DMS 273 (cell line): ENCODE data around the gene PERCC1.
"Not testable (repeated sequence)": the region's sequence is repeated elsewhere in the genome, so short reads cannot be mapped to it uniquely, and the experiment has no call there.

Experiments
- DNase-seq: peaks from one replicate; lab custom pipeline; 2025; ENCODE audit not compliant: unreplicated experiment; lab: John Stamatoyannopoulos, UW

PERCC1 gene

DNA sequence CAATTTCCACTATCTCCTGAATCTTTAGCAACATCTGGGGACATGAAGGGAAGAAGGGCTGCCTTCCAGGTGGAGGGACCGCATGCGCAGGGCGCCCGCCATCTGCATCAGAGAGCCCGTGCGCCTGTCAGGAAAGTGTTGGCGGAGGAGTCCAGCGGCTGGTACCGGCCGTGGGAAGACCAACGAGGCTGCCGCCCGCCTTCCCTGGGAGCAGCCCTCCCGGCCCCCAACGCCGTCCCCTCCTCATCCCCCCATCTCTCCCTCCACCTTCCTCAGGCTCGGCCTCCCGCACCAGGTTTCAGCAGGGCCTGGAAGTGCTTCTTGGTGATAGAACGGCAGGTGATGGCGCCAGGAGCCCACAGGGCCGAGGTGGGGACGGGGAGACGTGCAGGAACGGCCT is 35.2 kb downstream of the PERCC1 start:
- DNase-seq, result no peak

- DNase-seq, result no peak
Measured at GRCh38 chr16:1466968-1467521, 36.2 kb downstream of the PERCC1 start.

DNA sequence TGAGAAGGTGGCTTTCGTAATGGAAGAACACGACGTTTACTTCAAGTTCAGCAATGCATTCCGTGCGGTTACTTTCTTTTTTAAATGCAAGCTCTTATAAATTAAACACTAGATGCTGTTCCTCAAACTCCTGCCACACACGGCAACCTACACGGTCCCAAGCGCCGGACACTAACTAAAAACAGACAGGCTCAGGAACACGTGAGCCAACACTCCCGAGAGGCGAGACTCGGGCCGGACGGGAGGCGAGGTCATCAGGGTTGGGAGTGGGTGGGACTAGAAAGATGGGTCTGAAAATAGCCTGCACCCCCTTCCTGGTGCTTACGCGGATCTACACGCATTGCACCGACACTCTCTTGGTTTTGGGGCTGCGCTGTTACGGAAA is 37.5 kb downstream of the PERCC1 start:
- no peak for DNase-seq

GRCh38 chr16:1469141-1469540 is 38.3 kb downstream of the PERCC1 start:
- not testable (repeated sequence) for DNase-seq

- DNase-seq, result no peak
Measured at GRCh38 chr16:1469693-1470201, 38.9 kb downstream of the PERCC1 start.

- DNase-seq, result no peak
Measured at GRCh38 chr16:1470481-1471251, 39.8 kb downstream of the PERCC1 start.

- no peak for DNase-seq
Measured at GRCh38 chr16:1471569-1472194, 40.8 kb downstream of the PERCC1 start.

- DNase-seq, result no peak
Measured at GRCh38 chr16:1472974-1473373, 42.1 kb downstream of the PERCC1 start.

DNA sequence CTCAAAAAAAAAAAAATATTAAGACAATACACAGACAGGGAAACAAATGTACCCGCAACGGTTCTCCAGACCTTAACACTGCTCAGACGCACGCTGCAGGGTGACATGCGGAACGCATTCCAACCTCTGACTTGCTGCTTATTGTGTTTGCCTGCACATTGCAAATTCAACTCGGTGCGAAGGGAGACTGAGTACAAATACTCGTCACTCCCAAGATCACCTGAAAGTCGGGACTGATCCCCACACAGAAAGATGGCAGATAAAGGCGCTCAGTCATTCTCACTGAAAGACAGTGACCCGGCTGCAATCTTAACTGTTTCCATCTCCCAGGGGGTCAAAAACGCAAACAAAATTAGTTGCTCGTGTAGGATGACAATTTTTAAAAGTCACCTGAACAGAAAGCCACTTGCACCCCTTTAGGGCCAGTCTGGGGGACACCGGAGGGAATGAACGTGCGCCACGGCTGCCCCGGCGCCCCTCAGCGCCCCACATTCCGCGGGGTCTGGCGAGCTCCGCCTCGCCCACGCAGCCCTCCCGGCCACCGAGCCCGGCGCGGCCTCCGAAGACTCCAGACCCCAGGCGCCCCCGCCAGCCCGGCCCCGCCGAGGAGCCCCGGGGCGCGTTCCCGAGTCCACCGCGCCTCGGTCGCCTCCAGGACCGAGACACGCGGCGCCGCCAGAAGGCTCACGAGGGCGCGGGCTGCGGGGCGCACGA is 43.4 kb downstream of the PERCC1 start:
- DNase-seq, result peak; percentile 68

GRCh38 chr16:1474796-1475551 is 44.1 kb downstream of the PERCC1 start, which contains the start of gene CLCN7:
Gene CLCN7 (minus strand): TSS chr16:1475028. CDS start chr16:1474974, 54 bp downstream.
- peak; percentile 92 for DNase-seq

DNA sequence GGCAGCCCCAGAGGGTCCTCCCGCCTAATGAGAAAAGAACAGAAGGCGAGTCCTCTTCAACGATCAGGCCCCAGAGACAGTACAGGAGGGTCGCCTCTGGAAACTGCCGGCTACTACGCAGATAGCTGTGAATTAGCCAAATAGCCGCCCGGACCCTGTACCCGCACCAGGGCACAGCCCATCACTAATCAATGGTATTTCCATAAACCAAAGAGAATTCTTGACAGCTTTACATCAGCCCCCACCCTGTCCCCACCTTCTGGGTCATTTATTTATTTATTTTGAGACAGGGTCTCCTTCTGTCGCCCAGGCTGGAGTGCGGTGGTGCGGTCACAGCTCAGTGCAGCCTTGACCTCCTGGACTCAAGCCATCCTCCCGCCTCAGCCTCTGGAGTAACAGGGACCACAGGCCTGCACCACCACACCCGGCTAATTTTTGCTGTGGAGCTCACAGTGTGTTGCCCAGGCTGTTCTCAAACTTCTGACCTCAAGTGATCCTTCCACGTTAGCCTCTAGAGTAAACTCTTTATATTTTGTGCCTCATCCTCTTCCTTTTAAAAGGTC is 44.8 kb downstream of the PERCC1 start:
- DNase-seq, result no peak

- no peak for DNase-seq
Measured at GRCh38 chr16:1477033-1477432, 46.2 kb downstream of the PERCC1 start.

- DNase-seq, result not testable (repeated sequence)
Measured at GRCh38 chr16:1478937-1479336, 48.1 kb downstream of the PERCC1 start.

- DNase-seq, result no peak
Measured at GRCh38 chr16:1481906-1482835, 51.3 kb downstream of the PERCC1 start.
